Measurements from ENCODE around the gene C1QB. TPM values are rescaled to one million over a fixed set of nuclear protein-coding genes. Genes with fewer than 3 reads are reported as not detected.

C1QB gene
- polyA plus RNA-seq, 3 donors = 3.9 to 15.4 (median 6.4) TPM

- no peak overlapping the region for H3K4me3 ChIP-seq (replicated peaks in 1 of 3; ENCODE audit: low read depth in 2 of 3, low read length in 3 of 3)
- H3K9me3 ChIP-seq (replicated peaks in 1 of 2; ENCODE audit: control insufficient read depth in 1 of 2, insufficient read depth in 1 of 2, low read length in 2 of 2) = no peaks in the 10 kb centered on the region
- H4K20me1 ChIP-seq (ENCODE audit: insufficient read depth, low read length) = no peaks in the 10 kb centered on the region
- H3K27me3 ChIP-seq (ENCODE audit: control insufficient read depth in 2 of 2, insufficient read depth in 2 of 2, low read length in 2 of 2) = no peaks in the 10 kb centered on the region
- intact Hi-C loops (cut with micrococcal nuclease) = no loop called here
- no peak overlapping the region for H3K27ac Mint-ChIP-seq
- no peaks in the 10 kb centered on the region for H3K9me3 Mint-ChIP-seq
- H3K36me3 Mint-ChIP-seq = no peaks in the 10 kb centered on the region
- WGBS (ENCODE audit: insufficient coverage) = 93% methylated on average over 3 of the region's 9 CpGs
- H2AFZ ChIP-seq (ENCODE audit: insufficient read depth, low read depth, low read length, poor library complexity, severe bottlenecking) = no peak overlapping the region
- peaks cover 4 to 5% (median 5%) of the 10 kb centered on the region in 3 donors for H3K27me3 Mint-ChIP-seq (ENCODE audit: low read depth in 3 of 3)
- DNase-seq = no peak
- no peaks in the 10 kb centered on the region for H3K36me3 ChIP-seq (replicated peaks in 1 of 2; ENCODE audit: control insufficient read depth in 1 of 2, insufficient read depth in 2 of 2, low read length in 2 of 2)
- no peaks in the 10 kb centered on the region for H3K4me1 ChIP-seq (ENCODE audit: control insufficient read depth in 1 of 2, insufficient read depth in 2 of 2, low read length in 2 of 2)
- no peak overlapping the region for H3K27ac ChIP-seq (ENCODE audit: low read depth in 1 of 2, low read length in 2 of 2)
- no peak overlapping the region for H3K9ac ChIP-seq (ENCODE audit: insufficient read depth, low read length, poor library complexity, severe bottlenecking)
- H3K4me2 ChIP-seq (replicated peaks; ENCODE audit: extremely low read depth, low read length, poor library complexity, severe bottlenecking) = no peak overlapping the region
- H3K4me1 Mint-ChIP-seq = no peaks in the 10 kb centered on the region
- no peak overlapping the region for H3K4me3 Mint-ChIP-seq
- no peaks in the 10 kb centered on the region for H3K79me2 ChIP-seq (ENCODE audit: insufficient read depth, low read length)
- TF ChIP-seq, protein P1, sequence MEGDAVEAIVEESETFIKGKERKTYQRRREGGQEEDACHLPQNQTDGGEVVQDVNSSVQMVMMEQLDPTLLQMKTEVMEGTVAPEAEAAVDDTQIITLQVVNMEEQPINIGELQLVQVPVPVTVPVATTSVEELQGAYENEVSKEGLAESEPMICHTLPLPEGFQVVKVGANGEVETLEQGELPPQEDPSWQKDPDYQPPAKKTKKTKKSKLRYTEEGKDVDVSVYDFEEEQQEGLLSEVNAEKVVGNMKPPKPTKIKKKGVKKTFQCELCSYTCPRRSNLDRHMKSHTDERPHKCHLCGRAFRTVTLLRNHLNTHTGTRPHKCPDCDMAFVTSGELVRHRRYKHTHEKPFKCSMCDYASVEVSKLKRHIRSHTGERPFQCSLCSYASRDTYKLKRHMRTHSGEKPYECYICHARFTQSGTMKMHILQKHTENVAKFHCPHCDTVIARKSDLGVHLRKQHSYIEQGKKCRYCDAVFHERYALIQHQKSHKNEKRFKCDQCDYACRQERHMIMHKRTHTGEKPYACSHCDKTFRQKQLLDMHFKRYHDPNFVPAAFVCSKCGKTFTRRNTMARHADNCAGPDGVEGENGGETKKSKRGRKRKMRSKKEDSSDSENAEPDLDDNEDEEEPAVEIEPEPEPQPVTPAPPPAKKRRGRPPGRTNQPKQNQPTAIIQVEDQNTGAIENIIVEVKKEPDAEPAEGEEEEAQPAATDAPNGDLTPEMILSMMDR (IDR thresholded peaks at IDR 0.05) = no peak
Observed at GRCh38 chr1:22680726-22681125, 27.7 kb downstream of the C1QB start.

DNA sequence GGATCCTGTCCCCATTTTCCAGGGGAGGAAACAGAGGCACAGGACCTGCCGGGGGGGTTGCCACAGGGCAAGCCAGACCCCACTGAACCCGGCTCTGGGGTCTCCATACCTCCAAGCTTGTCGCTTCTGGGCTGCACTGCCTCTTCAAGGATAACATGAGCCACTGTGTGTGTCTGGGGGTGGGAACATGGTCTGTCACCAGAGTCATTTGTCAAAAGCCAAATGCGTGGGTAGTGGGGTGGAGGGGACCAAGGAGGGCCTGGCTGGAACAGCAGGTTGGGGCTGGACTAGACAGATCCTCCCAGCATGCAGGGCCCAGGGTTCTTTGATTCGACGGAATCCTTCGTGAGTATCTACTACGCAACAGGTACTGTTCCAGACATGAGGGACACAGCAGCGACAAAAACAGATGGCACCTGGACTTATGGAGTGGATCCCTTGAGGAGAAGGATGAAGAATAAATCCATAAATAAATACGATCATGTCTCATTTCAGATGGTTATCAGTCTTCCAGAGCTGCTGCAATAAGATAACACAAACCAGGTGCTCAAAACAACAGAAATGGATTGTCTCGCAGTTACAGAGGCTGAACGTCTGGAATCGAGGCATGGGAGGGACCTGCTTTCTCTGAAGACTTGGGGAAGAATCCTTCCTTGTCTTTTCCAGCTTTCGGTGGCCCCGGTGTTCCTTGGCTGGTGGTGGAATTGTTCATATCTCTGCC, 28.7 kb downstream of the C1QB start:
- Histone ChIP-seq H3K79me2 (ENCODE audit: insufficient read depth, low read length) (no peaks in the 10 kb centered on the region), H3K9ac (ENCODE audit: insufficient read depth, low read length, poor library complexity, severe bottlenecking) (no peak overlapping the region), H3K4me1 (ENCODE audit: control insufficient read depth in 1 of 2, insufficient read depth in 2 of 2, low read length in 2 of 2) (no peaks in the 10 kb centered on the region), H3K9me3 (replicated peaks in 1 of 2; ENCODE audit: control insufficient read depth in 1 of 2, insufficient read depth in 1 of 2, low read length in 2 of 2) (no peaks in the 10 kb centered on the region), H4K20me1 (ENCODE audit: insufficient read depth, low read length) (no peaks in the 10 kb centered on the region), H2AFZ (ENCODE audit: insufficient read depth, low read depth, low read length, poor library complexity, severe bottlenecking) (no peak overlapping the region), H3K27ac (ENCODE audit: low read depth in 1 of 2, low read length in 2 of 2) (no peak overlapping the region), H3K27me3 (ENCODE audit: control insufficient read depth in 2 of 2, insufficient read depth in 2 of 2, low read length in 2 of 2) (no peaks in the 10 kb centered on the region), H3K4me3 (replicated peaks in 1 of 3; ENCODE audit: low read depth in 2 of 3, low read length in 3 of 3) (no peak overlapping the region), H3K36me3 (replicated peaks in 1 of 2; ENCODE audit: control insufficient read depth in 1 of 2, insufficient read depth in 2 of 2, low read length in 2 of 2) (no peaks in the 10 kb centered on the region), H3K4me2 (replicated peaks; ENCODE audit: extremely low read depth, low read length, poor library complexity, severe bottlenecking) (no peak overlapping the region)
- H3K36me3 Mint-ChIP-seq = no peaks in the 10 kb centered on the region
- TF ChIP-seq, protein P1 (IDR thresholded peaks at IDR 0.05) = no peak
- DNase-seq = no peak
- 83% methylated on average over 8 of the region's 15 CpGs for WGBS (ENCODE audit: insufficient coverage)
- no peak overlapping the region for H3K27ac Mint-ChIP-seq
- intact Hi-C loops (cut with micrococcal nuclease) = no loop called here
- H3K4me1 Mint-ChIP-seq = no peaks in the 10 kb centered on the region
- H3K9me3 Mint-ChIP-seq = no peaks in the 10 kb centered on the region
- H3K27me3 Mint-ChIP-seq (ENCODE audit: low read depth in 3 of 3) = peaks cover 3 to 5% (median 3%) of the 10 kb centered on the region in 3 donors
- no peak overlapping the region for H3K4me3 Mint-ChIP-seq
